ENCODE data around the gene PPP1R9A. TPM values are rescaled to one million over a fixed set of nuclear protein-coding genes. Genes with fewer than 3 reads are reported as not detected.

The PPP1R9A gene
- total RNA-seq, 1 donor from 2014 or later, result 57.2 TPM

GRCh38 chr7:95191795-95192194 lies 284.4 kb downstream of the PPP1R9A start:
- peaks cover 19% of the 10 kb centered on the region for H3K36me3 Mint-ChIP-seq (ENCODE audit: insufficient read depth)
- no peak overlapping the region for H3K4me3 Mint-ChIP-seq (ENCODE audit: low read depth)
- no peak overlapping the region for H3K27ac Mint-ChIP-seq
- TF ChIP-seq CTCF (IDR thresholded peaks at IDR 0.05; ENCODE audit: unreplicated experiment), result no peak
- H3K9me3 Mint-ChIP-seq (ENCODE audit: low read depth), result peaks cover 20% of the 10 kb centered on the region
- H3K4me1 Mint-ChIP-seq (ENCODE audit: low read depth), result no peaks in the 10 kb centered on the region
- DNase-seq (ENCODE audit: low spot score, unreplicated experiment), result no peak
- H3K27me3 Mint-ChIP-seq, result no peaks in the 10 kb centered on the region

GRCh38 chr7:95198863-95199262 lies 291.5 kb downstream of the PPP1R9A start:
- H3K36me3 Mint-ChIP-seq (ENCODE audit: insufficient read depth), result no peaks in the 10 kb centered on the region
- H3K27me3 Mint-ChIP-seq, result no peaks in the 10 kb centered on the region
- H3K4me1 Mint-ChIP-seq (ENCODE audit: low read depth), result peaks cover 1% of the 10 kb centered on the region
- no peak overlapping the region for H3K27ac Mint-ChIP-seq
- no peak overlapping the region for H3K4me3 Mint-ChIP-seq (ENCODE audit: low read depth)
- no peaks in the 10 kb centered on the region for H3K9me3 Mint-ChIP-seq (ENCODE audit: low read depth)
- no peak for TF ChIP-seq CTCF (IDR thresholded peaks at IDR 0.05; ENCODE audit: unreplicated experiment)
- DNase-seq (ENCODE audit: low spot score, unreplicated experiment), result no peak

GRCh38 chr7:95199779-95200558 lies 292.6 kb downstream of the PPP1R9A start:
- Mint-ChIP-seq H3K4me1 (ENCODE audit: low read depth) (peaks cover 1% of the 10 kb centered on the region), H3K9me3 (ENCODE audit: low read depth) (no peaks in the 10 kb centered on the region), H3K4me3 (ENCODE audit: low read depth) (no peak overlapping the region), H3K27me3 (no peaks in the 10 kb centered on the region), H3K27ac (no peak overlapping the region), H3K36me3 (ENCODE audit: insufficient read depth) (no peaks in the 10 kb centered on the region)
- DNase-seq (ENCODE audit: low spot score, unreplicated experiment), result no peak
- TF ChIP-seq CTCF (IDR thresholded peaks at IDR 0.05; ENCODE audit: unreplicated experiment), result peak; percentile 75

- TF ChIP-seq CTCF (IDR thresholded peaks at IDR 0.05; ENCODE audit: unreplicated experiment), result no peak
- no peak for DNase-seq (ENCODE audit: low spot score, unreplicated experiment)
- H3K4me1 Mint-ChIP-seq (ENCODE audit: low read depth), result peaks cover 4% of the 10 kb centered on the region
- no peaks in the 10 kb centered on the region for H3K36me3 Mint-ChIP-seq (ENCODE audit: insufficient read depth)
- H3K27ac Mint-ChIP-seq, result no peak overlapping the region
- no peaks in the 10 kb centered on the region for H3K9me3 Mint-ChIP-seq (ENCODE audit: low read depth)
- no peaks in the 10 kb centered on the region for H3K27me3 Mint-ChIP-seq
- no peak overlapping the region for H3K4me3 Mint-ChIP-seq (ENCODE audit: low read depth)
These were observed 293.3 kb downstream of the PPP1R9A start for GRCh38 chr7:95200741-95201140.

GRCh38 chr7:95201727-95202126 lies 294.3 kb downstream of the PPP1R9A start:
- no peaks in the 10 kb centered on the region for H3K27me3 Mint-ChIP-seq
- DNase-seq (ENCODE audit: low spot score, unreplicated experiment), result no peak
- H3K27ac Mint-ChIP-seq, result no peak overlapping the region
- peaks cover 5% of the 10 kb centered on the region for H3K4me1 Mint-ChIP-seq (ENCODE audit: low read depth)
- no peak overlapping the region for H3K4me3 Mint-ChIP-seq (ENCODE audit: low read depth)
- no peak for TF ChIP-seq CTCF (IDR thresholded peaks at IDR 0.05; ENCODE audit: unreplicated experiment)
- H3K9me3 Mint-ChIP-seq (ENCODE audit: low read depth), result no peaks in the 10 kb centered on the region
- no peaks in the 10 kb centered on the region for H3K36me3 Mint-ChIP-seq (ENCODE audit: insufficient read depth)

Measured in progenitor cell of endocrine pancreas (in vitro differentiated cells).